ENCODE measurements around the gene PAGE2B. TPM values are rescaled to one million over a fixed set of nuclear protein-coding genes. Genes with fewer than 3 reads are reported as not detected.

Gene PAGE2B
- total RNA-seq, 1 experiment from 2014 or later, result not detected

DNA sequence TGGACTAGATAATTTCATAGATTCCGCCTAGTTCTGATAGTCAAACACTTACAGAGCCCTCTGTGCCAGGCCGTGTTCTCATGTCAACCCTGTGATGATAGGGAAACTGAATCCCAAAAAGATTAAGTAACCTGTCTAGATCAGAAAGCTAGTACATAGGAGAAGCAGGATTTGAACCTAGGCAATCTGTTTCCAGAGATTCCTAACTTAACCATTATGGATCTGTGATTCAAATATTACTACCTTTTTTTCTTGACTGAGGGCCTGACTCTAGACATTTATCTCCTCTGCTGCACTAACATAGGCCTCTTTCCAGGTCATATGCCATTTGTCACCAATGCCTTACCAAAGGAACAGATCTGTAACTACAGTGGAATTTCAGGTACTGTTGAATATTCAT, 45.5 kb upstream of the PAGE2B start:
- H3K27me3 ChIP-seq (ENCODE audit: insufficient read depth, low read length), result no peaks in the 10 kb centered on the region
- H3K79me2 ChIP-seq (ENCODE audit: insufficient read depth, low read length), result no peaks in the 10 kb centered on the region
- no peak overlapping the region for H3K27ac ChIP-seq (ENCODE audit: low read depth, low read length)
- H4K20me1 ChIP-seq (ENCODE audit: insufficient read depth), result no peaks in the 10 kb centered on the region
- peaks cover 0 to 6% of the 10 kb centered on the region in 2 experiments; a peak in 1 of 4 replicates for H3K4me1 ChIP-seq (ENCODE audit: control insufficient read depth in 1 of 2, insufficient read depth in 2 of 2, low read length in 2 of 2)
- H3K9me2 ChIP-seq (ENCODE audit: insufficient read depth), result no peaks in the 10 kb centered on the region
- intact Hi-C loops (cut with micrococcal nuclease), result no loop called here
- CTCF ChIA-PET, result no interaction called here
- ATAC-seq (no peak), DNase-seq (ENCODE audit: low read depth, low spot score) (no peak)
- TF ChIP-seq, protein P1, sequence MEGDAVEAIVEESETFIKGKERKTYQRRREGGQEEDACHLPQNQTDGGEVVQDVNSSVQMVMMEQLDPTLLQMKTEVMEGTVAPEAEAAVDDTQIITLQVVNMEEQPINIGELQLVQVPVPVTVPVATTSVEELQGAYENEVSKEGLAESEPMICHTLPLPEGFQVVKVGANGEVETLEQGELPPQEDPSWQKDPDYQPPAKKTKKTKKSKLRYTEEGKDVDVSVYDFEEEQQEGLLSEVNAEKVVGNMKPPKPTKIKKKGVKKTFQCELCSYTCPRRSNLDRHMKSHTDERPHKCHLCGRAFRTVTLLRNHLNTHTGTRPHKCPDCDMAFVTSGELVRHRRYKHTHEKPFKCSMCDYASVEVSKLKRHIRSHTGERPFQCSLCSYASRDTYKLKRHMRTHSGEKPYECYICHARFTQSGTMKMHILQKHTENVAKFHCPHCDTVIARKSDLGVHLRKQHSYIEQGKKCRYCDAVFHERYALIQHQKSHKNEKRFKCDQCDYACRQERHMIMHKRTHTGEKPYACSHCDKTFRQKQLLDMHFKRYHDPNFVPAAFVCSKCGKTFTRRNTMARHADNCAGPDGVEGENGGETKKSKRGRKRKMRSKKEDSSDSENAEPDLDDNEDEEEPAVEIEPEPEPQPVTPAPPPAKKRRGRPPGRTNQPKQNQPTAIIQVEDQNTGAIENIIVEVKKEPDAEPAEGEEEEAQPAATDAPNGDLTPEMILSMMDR (IDR thresholded peaks at IDR 0.05 in 2 of 3, conservative IDR thresholded peaks at IDR 0.05 in 1 of 3; ENCODE audit: borderline replicate concordance in 1 of 3, insufficient read depth in 1 of 3, low read depth in 2 of 3, low read length in 2 of 3), result no peak
- TF ChIP-seq, protein P2, sequence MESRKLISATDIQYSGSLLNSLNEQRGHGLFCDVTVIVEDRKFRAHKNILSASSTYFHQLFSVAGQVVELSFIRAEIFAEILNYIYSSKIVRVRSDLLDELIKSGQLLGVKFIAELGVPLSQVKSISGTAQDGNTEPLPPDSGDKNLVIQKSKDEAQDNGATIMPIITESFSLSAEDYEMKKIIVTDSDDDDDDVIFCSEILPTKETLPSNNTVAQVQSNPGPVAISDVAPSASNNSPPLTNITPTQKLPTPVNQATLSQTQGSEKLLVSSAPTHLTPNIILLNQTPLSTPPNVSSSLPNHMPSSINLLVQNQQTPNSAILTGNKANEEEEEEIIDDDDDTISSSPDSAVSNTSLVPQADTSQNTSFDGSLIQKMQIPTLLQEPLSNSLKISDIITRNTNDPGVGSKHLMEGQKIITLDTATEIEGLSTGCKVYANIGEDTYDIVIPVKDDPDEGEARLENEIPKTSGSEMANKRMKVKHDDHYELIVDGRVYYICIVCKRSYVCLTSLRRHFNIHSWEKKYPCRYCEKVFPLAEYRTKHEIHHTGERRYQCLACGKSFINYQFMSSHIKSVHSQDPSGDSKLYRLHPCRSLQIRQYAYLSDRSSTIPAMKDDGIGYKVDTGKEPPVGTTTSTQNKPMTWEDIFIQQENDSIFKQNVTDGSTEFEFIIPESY (IDR thresholded peaks at IDR 0.05; ENCODE audit: extremely low read depth, insufficient replicate concordance, low read length), result no peak
- TF ChIP-seq ELF1 (IDR thresholded peaks at IDR 0.05; ENCODE audit: borderline replicate concordance, low read depth), result no peak
- TF ChIP-seq SP1 (IDR thresholded peaks at IDR 0.05; ENCODE audit: low read depth), result no peak
- TF ChIP-seq EGR1 (IDR thresholded peaks at IDR 0.05; ENCODE audit: low read depth), result no peak
- TF ChIP-seq SIN3A (IDR thresholded peaks at IDR 0.05; ENCODE audit: low read depth), result no peak
- TF ChIP-seq, protein P3, sequence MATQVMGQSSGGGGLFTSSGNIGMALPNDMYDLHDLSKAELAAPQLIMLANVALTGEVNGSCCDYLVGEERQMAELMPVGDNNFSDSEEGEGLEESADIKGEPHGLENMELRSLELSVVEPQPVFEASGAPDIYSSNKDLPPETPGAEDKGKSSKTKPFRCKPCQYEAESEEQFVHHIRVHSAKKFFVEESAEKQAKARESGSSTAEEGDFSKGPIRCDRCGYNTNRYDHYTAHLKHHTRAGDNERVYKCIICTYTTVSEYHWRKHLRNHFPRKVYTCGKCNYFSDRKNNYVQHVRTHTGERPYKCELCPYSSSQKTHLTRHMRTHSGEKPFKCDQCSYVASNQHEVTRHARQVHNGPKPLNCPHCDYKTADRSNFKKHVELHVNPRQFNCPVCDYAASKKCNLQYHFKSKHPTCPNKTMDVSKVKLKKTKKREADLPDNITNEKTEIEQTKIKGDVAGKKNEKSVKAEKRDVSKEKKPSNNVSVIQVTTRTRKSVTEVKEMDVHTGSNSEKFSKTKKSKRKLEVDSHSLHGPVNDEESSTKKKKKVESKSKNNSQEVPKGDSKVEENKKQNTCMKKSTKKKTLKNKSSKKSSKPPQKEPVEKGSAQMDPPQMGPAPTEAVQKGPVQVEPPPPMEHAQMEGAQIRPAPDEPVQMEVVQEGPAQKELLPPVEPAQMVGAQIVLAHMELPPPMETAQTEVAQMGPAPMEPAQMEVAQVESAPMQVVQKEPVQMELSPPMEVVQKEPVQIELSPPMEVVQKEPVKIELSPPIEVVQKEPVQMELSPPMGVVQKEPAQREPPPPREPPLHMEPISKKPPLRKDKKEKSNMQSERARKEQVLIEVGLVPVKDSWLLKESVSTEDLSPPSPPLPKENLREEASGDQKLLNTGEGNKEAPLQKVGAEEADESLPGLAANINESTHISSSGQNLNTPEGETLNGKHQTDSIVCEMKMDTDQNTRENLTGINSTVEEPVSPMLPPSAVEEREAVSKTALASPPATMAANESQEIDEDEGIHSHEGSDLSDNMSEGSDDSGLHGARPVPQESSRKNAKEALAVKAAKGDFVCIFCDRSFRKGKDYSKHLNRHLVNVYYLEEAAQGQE (IDR thresholded peaks at IDR 0.05; ENCODE audit: low read depth), result no peak
- TF ChIP-seq ZNF274 (IDR thresholded peaks at IDR 0.05; ENCODE audit: low read depth, low read length), result no peak
- no peak for TF ChIP-seq EZH2phosphoT487 (IDR thresholded peaks at IDR 0.05; ENCODE audit: borderline replicate concordance)
- TF ChIP-seq POLR2AphosphoS5 (IDR thresholded peaks at IDR 0.05; ENCODE audit: low read depth, low read length), result no peak
- no peak for TF ChIP-seq FOSL1 (IDR thresholded peaks at IDR 0.05; ENCODE audit: low read depth)
- no peak for TF ChIP-seq POLR2A (IDR thresholded peaks at IDR 0.05; ENCODE audit: borderline replicate concordance, extremely low read depth, insufficient read depth, insufficient read length)
- no peak for TF ChIP-seq RAD21 (IDR thresholded peaks at IDR 0.05; ENCODE audit: low read depth)
- no peak for TF ChIP-seq EZH2 (IDR thresholded peaks at IDR 0.05)
- no peak for TF ChIP-seq ATF3 (IDR thresholded peaks at IDR 0.05)
- no peak for TF ChIP-seq CBX3 (IDR thresholded peaks at IDR 0.05; ENCODE audit: low read depth)
- no peak for TF ChIP-seq MAX (IDR thresholded peaks at IDR 0.05)
- no peak for TF ChIP-seq TCF7L2 (IDR thresholded peaks at IDR 0.05; ENCODE audit: borderline replicate concordance, extremely low read depth, insufficient read depth, insufficient read length)
- TF ChIP-seq ZFX (IDR thresholded peaks at IDR 0.05), result no peak
- no peaks in the 10 kb centered on the region for H3K9me3 ChIP-seq (ENCODE audit: control insufficient read depth in 1 of 2, insufficient read depth in 1 of 2, low read depth in 1 of 2, low read length in 2 of 2)
- no TSS peak for BruUV-seq (replicated peaks)
- RAD21 ChIA-PET (ENCODE audit: low non-redundant PET in 1 of 2, low total read pairs in 2 of 2, uncharacterized antibody in 2 of 2, unreplicated experiment in 2 of 2), result no interaction called here
- no peak overlapping the region for H3K4me3 ChIP-seq (replicated peaks in 1 of 2; ENCODE audit: low read depth in 1 of 2, low read length in 2 of 2)
- no peak overlapping the region for H3K4me2 ChIP-seq (ENCODE audit: low read length)
- no peak overlapping the region for H2AFZ ChIP-seq (ENCODE audit: low read depth, low read length, poor library complexity, severe bottlenecking)
- no peak overlapping the region for H3K9ac ChIP-seq (ENCODE audit: low read length)
- POLR2A ChIA-PET, result no interaction called here
- no peaks in the 10 kb centered on the region for H3K36me3 ChIP-seq (ENCODE audit: control insufficient read depth in 1 of 2, insufficient read depth in 2 of 2, low read length in 2 of 2)
